Measurements from ENCODE around the gene MARK1.

- TF ChIP-seq RCOR1 (IDR thresholded peaks at IDR 0.05; ENCODE audit: insufficient replicate concordance, low read length) (no peak), FOS (IDR thresholded peaks at IDR 0.05; ENCODE audit: low read depth, low read length) (no peak)
- TF ChIP-seq, protein P1, sequence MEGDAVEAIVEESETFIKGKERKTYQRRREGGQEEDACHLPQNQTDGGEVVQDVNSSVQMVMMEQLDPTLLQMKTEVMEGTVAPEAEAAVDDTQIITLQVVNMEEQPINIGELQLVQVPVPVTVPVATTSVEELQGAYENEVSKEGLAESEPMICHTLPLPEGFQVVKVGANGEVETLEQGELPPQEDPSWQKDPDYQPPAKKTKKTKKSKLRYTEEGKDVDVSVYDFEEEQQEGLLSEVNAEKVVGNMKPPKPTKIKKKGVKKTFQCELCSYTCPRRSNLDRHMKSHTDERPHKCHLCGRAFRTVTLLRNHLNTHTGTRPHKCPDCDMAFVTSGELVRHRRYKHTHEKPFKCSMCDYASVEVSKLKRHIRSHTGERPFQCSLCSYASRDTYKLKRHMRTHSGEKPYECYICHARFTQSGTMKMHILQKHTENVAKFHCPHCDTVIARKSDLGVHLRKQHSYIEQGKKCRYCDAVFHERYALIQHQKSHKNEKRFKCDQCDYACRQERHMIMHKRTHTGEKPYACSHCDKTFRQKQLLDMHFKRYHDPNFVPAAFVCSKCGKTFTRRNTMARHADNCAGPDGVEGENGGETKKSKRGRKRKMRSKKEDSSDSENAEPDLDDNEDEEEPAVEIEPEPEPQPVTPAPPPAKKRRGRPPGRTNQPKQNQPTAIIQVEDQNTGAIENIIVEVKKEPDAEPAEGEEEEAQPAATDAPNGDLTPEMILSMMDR (conservative IDR thresholded peaks at IDR 0.05; ENCODE audit: low read depth, low read length): no peak
These were observed 35.6 kb downstream of the MARK1 start for GRCh38 chr1:220563564-220563963.
